IMR-90 (cell line): ENCODE measurements around the gene TDRD12.

ENCODE experiments used
- CTCF ChIP-seq: conservative IDR thresholded peaks from 2 replicates; pipeline ENCODE4 v1.5.1; 2012; ENCODE audit warnings: mild to moderate bottlenecking, low read depth, low read length, improper control_type of control experiment
- POLR2A ChIP-seq: IDR thresholded peaks from 2 replicates; pipeline ENCODE4 v1.6.1; 2012; ENCODE audit warnings: mild to moderate bottlenecking, low read depth, low read length
- RCOR1 ChIP-seq: IDR thresholded peaks from 2 replicates; pipeline ENCODE4 v1.6.1; 2012; ENCODE audit warnings: mild to moderate bottlenecking, low read length, improper control_type of control experiment; ENCODE audit not compliant: insufficient replicate concordance

- TF ChIP-seq CTCF (no peak), POLR2A (no peak), RCOR1 (no peak)
Measured at GRCh38 chr19:32837531-32837930, 118.0 kb downstream of the TDRD12 start.
